Type B pancreatic cell (in vitro differentiated cells): ENCODE results near the gene FARP1. TPM values are rescaled to one million over a fixed set of nuclear protein-coding genes. Genes with fewer than 3 reads are reported as not detected.

ENCODE experiments used
- DNase-seq: peaks from one replicate; pipeline ENCODE4 v3.0.0; 2021; ENCODE audit warnings: mixed read lengths; ENCODE audit not compliant: unreplicated experiment; ENCODE audit errors: extremely low spot score
- H3K27ac Mint-ChIP-seq: 2 replicates; pipeline ENCODE4 v1.8.0; 2021; ENCODE audit warnings: mild to moderate bottlenecking, mixed read lengths
- H3K27me3 Mint-ChIP-seq: 2 replicates; pipeline ENCODE4 v1.8.0; 2021; ENCODE audit warnings: mixed read lengths
- H3K36me3 Mint-ChIP-seq: 2 replicates; pipeline ENCODE4 v1.8.0; 2021; ENCODE audit warnings: mixed read lengths
- H3K4me1 Mint-ChIP-seq: one replicate; pipeline ENCODE4 v1.8.0; 2021; ENCODE audit warnings: mixed read lengths; ENCODE audit not compliant: unreplicated experiment
- H3K4me3 Mint-ChIP-seq: 2 replicates; pipeline ENCODE4 v1.8.0; 2021; ENCODE audit warnings: mild to moderate bottlenecking, mixed read lengths
- H3K9me3 Mint-ChIP-seq: 2 replicates; pipeline ENCODE4 v1.8.0; 2021; ENCODE audit warnings: mixed read lengths
- total RNA-seq: library from RNA; stranded (reverse); gene quantifications from 2 replicates; pipeline ENCODE4 v1.2.1, GENCODE V29; 2021; ENCODE audit warnings: low replicate concordance
- TF ChIP-seq, protein P1 (sequence below): fragments of 200-600 bp; sonication (generic); conservative IDR thresholded peaks from 2 replicates; pipeline ENCODE4 v1.5.0; 2021; ENCODE audit warnings: antibody characterized with exemption, mild to moderate bottlenecking

Gene FARP1
- total RNA-seq, 1 donor from 2014 or later, result 195 TPM

DNA sequence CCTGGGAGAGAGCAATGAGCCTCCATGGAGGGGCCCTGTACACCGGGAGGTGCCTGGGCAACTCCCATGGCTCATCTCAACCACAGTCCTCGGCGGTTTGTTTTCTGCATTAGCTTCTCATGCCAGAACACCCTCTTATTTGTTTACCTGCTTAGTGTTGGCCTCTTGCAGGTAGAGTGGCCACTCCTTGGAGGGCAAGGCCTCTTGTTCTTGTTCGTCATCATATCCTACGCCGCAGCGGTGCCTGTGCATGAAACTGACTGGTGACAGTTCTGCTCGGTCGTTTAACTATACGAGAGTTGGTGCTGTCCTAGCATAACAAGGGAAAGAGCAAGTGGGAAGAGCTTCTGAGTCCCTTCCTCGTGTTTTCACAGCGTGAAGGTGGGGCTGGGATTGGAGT is 74.7 kb downstream of the FARP1 start:
- TF ChIP-seq, protein P1, sequence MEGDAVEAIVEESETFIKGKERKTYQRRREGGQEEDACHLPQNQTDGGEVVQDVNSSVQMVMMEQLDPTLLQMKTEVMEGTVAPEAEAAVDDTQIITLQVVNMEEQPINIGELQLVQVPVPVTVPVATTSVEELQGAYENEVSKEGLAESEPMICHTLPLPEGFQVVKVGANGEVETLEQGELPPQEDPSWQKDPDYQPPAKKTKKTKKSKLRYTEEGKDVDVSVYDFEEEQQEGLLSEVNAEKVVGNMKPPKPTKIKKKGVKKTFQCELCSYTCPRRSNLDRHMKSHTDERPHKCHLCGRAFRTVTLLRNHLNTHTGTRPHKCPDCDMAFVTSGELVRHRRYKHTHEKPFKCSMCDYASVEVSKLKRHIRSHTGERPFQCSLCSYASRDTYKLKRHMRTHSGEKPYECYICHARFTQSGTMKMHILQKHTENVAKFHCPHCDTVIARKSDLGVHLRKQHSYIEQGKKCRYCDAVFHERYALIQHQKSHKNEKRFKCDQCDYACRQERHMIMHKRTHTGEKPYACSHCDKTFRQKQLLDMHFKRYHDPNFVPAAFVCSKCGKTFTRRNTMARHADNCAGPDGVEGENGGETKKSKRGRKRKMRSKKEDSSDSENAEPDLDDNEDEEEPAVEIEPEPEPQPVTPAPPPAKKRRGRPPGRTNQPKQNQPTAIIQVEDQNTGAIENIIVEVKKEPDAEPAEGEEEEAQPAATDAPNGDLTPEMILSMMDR, result no peak
- no peak overlapping the region for H3K27ac Mint-ChIP-seq
- no peaks in the 10 kb centered on the region for H3K9me3 Mint-ChIP-seq
- no peaks in the 10 kb centered on the region for H3K27me3 Mint-ChIP-seq
- peaks cover 82% of the 10 kb centered on the region for H3K4me1 Mint-ChIP-seq
- no peak overlapping the region for H3K4me3 Mint-ChIP-seq
- no peak for DNase-seq
- H3K36me3 Mint-ChIP-seq, result peaks cover 26% of the 10 kb centered on the region

DNA sequence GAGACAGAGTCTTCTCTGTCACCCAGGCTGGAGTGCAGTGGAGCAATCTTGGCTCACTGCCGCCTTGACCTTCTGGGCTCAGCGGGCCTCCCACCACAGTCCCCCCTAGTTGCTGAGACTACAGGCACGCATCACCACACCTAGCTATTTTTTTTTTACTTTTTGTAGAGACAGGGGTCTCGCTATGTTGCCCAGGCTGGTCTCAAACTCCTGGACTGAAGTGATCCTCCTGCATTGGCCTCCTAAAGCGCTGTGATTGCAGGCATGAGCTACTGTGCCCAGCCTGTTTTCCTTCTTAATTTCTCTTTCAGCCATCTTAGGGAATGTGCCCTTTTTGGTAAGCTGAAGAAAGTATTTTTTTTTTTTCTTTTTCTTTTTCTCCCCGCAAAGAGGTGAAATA is 76.8 kb downstream of the FARP1 start:
- H3K9me3 Mint-ChIP-seq, result peaks cover 4% of the 10 kb centered on the region
- peak overlapping the region; percentile 26 for H3K4me3 Mint-ChIP-seq
- no peak for DNase-seq
- peak overlapping the region; percentile 50 for H3K27ac Mint-ChIP-seq
- TF ChIP-seq, protein P1, result no peak
- H3K36me3 Mint-ChIP-seq, result peaks cover 15% of the 10 kb centered on the region
- H3K27me3 Mint-ChIP-seq, result no peaks in the 10 kb centered on the region
- peaks cover 69% of the 10 kb centered on the region for H3K4me1 Mint-ChIP-seq

DNA sequence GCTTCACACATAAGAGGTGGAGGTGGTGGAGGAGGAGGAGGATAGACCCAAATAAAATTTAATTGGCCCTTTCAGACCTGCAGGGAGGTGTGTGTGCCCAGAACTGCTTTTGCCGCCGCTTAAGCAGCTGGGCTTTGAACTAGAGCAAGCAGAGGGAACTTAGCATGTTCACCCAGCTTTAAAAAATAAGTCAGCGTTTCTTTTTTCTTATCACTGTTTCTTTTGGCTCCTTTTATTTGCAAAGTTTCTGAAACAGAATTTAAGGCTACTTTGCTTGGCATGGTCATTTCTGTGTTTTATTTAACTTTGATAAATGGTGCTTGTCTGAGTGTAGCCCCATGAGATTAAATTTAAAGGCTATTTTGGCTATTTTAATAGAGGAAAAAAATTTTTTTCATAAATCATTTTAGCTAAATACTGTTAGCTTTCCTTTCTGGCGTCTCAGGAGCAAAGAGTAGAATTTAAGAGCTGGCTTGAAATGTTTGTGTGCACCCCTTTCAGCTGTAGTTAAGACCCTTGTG is 77.4 kb downstream of the FARP1 start:
- peak overlapping the region; percentile 50 for H3K27ac Mint-ChIP-seq
- DNase-seq, result no peak
- H3K27me3 Mint-ChIP-seq, result no peaks in the 10 kb centered on the region
- TF ChIP-seq, protein P1, result no peak
- peaks cover 21% of the 10 kb centered on the region for H3K36me3 Mint-ChIP-seq
- H3K4me3 Mint-ChIP-seq, result peak overlapping the region; percentile 26
- peaks cover 68% of the 10 kb centered on the region for H3K4me1 Mint-ChIP-seq
- peaks cover 4% of the 10 kb centered on the region for H3K9me3 Mint-ChIP-seq

DNA sequence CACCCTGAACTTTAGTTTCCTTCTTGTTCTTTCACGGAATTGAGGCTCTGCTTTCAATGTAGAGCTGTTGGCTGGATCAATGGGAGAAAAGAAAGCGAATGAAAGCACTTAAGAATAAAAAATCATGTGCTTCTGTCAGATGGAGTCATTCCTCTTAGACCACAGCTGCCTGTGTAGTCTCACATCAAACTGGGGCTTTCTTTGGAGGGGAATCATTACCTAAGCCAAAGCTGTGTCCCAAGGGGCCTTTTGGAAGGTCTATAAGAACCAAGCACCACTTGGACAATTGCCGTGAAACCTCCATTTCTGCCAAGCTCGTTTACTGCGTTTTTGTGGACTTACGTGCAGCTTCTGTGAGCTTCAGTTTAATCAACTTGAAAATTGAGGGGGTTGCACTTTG is 78.3 kb downstream of the FARP1 start:
- H3K4me1 Mint-ChIP-seq, result peaks cover 61% of the 10 kb centered on the region

DNA sequence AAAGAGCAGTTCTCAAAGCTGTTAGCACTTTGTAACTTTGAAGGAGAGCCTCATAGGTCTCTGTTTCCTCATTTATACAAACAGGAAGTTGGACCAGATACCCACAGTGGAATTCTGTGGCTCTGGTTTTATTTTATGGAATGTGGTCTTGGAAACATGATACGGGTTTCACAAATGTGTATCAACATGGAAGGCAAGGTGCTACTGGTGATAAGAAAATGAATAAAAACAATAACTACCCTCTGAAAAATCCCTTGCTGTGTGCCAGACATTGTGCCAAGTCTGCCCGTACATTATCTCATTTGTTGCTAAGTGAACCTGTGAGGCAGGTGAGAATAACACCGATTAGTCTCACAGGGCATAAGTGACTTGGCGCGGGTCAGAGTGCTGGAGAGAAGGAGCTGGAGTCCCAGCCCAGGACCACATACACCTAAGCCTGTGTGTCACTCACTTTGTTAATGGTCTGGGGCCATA is 79.2 kb downstream of the FARP1 start:
- Mint-ChIP-seq H3K4me1 (peaks cover 59% of the 10 kb centered on the region), H3K27ac (peak overlapping the region; percentile 5), H3K9me3 (peaks cover 4% of the 10 kb centered on the region), H3K27me3 (no peaks in the 10 kb centered on the region), H3K4me3 (no peak overlapping the region), H3K36me3 (peaks cover 30% of the 10 kb centered on the region)
- no peak for DNase-seq
- TF ChIP-seq, protein P1, result no peak

More for the DNA sequence above, 78.3 kb downstream of the FARP1 start:
- TF ChIP-seq, protein P1, result no peak
- Mint-ChIP-seq H3K36me3 (peaks cover 24% of the 10 kb centered on the region), H3K27me3 (no peaks in the 10 kb centered on the region), H3K4me3 (peak overlapping the region; percentile 6), H3K27ac (no peak overlapping the region), H3K9me3 (peaks cover 4% of the 10 kb centered on the region)
- DNase-seq, result no peak
